Measurements from ENCODE around the gene PIEZO2.

PIEZO2 gene

DNA sequence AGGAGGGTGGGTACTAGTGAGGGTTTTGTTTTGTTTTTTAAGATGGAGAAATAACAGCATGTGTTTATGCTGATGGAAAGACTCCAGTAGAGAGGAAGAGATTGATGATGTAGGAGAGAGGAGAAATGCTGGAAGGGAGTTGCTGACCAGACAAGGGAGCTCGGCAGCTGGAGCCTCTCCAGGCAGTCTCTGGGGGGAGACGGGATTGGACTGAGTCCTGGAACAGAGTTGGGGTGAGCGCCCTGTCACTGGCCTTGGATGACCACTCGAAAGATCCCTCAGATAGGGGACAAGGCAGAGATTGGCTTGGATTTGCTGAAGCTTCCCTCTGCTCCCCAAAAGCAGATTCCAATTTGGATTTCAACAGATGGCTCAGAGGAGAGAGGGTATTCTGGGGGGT lies 425.9 kb downstream of the PIEZO2 start:
- DNase-seq: no peak

DNA sequence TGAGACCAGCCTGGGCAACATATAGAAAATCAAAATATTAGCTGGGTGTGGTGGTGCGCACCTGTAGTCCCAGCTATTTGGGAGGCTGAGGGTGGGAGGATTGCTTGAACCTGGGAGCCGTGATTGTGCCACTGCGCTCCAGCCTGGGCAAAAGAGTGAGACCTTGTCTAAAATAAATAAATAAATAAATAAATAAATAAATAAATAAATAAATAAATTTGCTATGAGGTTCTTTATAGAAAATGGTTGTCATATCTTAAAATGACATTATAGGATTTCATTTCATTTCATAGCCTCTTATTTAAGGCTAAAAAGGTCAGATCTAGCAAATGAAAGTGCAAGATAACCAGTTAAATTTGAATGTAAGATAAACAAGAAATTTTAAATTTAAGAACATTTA lies 430.6 kb downstream of the PIEZO2 start:
- DNase-seq: no peak

DNA sequence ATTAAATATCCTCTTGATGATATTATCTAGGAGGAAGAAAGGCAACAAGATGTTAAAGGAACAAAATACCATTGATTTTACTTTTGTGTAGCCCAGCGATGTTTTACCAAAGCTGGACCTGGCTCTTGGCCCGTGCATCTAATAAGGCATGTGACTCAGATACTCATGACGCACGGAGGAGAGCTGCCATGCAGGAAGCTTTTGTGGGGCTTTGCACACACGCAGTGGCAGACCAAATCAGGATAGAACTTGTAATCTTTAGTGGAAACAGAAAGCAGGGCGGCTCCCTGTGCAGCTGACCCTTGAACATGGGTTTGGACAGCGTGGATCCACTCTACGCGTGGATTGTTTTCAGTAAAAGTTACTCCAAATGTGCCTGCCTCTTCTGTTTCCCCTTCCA lies 433.6 kb downstream of the PIEZO2 start:
- no peak for DNase-seq

DNA sequence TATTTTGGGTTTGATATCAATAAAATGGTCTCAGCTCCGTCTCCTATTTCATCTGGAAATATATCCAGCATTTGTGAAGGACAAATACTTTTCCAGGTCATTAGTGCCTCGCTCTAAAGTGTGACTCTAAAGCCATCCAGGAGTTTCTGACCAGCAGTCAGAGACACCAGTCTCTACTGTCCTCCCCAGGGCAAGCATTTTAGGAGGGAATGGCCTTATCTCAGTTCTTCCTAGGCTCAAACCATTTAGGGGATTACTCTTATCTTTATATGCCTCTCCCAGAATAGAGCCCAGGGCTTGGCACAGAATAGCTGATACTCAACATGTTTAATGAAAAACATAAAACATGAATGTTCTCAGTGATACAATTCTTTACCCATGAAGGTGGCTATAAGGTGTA lies 436.0 kb downstream of the PIEZO2 start:
- DNase-seq: no peak

DNA sequence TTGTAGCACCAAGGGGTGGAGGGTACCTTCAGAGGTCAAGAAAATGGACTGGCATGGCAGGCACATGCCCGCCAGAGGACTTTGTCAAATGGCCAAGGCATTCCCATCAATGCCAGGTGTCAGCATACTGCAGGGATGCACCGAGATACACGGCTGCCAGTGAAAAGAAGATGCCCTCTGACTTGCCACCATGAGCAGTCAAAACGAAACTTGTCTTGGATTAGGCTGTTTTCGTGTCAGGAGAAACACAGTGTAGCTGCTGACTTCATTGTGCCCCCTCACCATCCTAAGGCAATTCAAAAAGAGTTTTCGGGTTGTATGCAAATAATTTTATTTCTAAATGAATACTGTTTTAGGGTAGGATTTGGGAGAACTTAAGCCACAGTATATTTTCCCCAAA lies 442.1 kb downstream of the PIEZO2 start:
- DNase-seq: no peak

DNA sequence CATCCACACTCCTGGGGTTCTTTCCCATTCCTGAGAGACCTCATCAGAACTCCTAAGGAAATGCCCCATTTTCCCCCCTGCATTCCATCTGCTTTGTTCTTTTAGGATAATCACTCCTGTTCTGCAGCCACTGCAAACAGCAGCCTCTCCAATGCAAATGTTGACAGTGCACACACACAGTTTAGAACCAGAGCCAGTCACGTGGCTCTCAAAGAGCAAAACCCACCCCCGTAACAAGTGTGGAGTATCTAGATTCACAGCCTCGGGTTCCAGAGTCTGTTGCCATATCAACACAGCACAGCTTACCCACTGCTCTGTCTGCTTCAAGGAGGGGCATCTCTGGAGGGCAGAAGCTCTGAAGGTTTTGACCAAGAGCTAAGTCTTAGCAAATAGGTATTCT lies 443.6 kb downstream of the PIEZO2 start:
- DNase-seq: peak; percentile 37

DNA sequence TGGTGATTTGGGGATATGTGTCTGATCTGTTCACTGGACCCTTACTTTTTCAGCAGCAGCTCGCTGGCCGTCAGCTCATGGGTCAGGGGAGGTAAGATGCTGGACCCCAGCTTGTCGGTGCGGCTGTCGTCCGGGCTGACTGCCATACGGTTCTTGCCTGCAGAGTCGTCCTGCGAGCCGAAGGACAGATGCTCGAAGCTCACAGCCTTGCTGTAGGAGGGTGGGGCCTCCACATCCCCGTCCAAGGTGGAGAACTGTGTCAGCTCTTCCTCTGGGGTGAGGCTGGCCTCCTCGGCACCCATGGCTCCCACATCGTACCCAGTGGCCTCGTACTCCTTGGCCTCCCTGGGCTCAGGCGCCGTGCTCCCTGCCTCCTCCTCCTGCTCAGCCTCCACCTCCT lies 444.1 kb downstream of the PIEZO2 start:
- DNase-seq: no peak

DNA sequence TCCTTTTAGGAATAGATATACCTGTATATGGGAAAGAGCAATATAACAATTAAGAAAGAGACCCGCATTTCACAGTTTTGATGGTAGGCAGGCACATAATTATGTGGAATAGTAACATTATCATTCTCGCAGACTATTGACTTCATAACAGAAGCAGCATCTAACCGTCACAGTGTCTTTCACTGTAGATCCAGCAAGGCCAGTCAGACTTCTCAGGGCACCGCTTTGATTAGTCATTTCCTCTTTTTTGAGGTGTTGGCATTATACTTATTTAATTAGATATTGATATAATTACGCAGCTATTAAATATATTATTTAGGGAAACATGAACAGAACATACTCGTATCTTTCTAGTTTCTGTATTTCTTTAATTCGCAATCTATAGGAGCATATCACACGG lies 447.2 kb downstream of the PIEZO2 start:
- DNase-seq: no peak

DNA sequence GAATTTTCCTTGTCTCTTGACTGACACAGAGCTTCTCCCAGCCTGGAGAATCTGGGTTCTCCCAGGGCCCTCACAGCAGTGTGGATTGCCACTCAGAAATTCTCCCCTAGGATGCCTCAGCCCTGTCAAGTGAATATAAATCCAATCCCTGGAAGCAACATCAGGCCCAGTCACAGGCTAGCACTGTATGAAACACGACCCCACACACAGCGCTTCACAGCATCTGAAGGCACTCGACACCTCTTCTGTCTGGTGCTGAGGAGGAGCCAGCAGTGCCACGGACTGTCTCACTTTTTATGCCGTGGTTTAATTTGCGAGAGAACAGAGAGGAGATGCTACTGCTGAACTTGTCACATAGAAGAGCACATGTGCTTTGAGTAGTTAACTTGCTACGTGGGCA lies 459.0 kb downstream of the PIEZO2 start:
- DNase-seq: no peak

DNA sequence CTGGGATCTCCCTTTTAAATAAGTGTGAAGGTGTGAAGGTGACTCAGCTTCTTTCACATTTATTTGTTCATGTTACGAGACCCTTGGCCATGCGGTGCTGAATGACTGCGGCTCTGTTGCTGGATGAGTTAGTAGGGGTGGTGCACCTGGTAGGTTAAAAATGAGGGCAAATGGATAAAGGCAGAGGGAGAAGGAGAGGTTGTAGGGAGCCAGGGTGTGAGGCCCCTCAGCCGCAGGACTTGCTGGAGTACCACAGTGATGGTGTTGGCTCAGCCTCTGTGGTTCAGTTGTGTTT lies 459.4 kb downstream of the PIEZO2 start:
- no peak for DNase-seq

DNA sequence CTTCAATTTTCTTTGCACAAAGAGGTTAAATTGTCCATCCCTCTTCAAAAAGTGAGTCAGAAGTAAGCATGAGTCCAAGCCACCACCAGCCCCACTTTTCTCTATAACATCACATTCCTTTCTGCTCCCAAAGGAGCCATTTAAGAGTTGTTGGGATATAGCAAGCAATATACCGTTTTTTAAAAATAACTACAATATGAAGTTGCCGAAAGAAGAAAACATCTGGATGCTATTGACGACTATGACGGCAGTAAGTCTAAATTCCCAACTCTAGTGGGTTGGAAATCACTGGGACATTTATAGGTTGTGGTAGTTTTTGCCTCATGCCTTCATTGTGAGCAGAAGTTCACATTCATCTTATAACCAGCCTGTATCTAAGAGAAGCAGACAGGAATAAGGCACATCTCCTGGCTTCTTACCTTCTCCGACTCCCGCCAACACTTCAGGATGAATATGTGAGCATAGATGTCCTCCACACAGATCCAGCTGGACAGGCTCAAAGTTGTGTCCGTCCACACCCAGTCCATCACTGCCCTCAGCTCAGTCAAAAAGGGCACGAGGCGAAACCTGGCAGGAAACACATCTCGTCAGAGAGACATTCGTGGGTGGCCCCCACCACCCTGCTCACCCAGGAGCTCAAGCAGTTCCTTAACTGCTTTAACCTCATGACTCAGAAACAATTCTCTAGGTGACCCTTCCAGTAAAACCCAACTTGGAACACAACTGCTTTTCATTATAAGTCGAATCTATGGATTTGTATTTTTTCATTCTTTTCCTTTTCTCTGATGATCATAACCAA lies 459.9 kb downstream of the PIEZO2 start:
- DNase-seq: no peak

DNA sequence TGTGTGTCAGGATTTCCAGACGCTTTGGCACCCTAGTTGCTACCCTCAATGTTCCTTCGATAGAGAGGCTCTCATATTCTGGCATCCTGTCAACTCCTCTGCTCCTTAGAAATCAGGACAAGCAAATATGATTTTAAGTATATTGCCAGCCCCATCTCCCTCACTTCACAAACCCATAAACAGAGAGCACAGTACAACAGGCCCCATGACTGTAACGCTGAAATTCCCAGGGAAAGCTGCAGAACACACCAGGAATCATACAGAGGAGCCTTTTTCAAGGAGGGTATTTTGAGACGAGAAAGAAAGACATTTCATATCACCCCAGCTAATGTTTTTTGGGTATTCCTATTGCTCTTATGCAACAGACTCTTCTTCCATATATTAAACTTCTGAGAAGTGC lies 460.6 kb downstream of the PIEZO2 start:
- no peak for DNase-seq

DNA sequence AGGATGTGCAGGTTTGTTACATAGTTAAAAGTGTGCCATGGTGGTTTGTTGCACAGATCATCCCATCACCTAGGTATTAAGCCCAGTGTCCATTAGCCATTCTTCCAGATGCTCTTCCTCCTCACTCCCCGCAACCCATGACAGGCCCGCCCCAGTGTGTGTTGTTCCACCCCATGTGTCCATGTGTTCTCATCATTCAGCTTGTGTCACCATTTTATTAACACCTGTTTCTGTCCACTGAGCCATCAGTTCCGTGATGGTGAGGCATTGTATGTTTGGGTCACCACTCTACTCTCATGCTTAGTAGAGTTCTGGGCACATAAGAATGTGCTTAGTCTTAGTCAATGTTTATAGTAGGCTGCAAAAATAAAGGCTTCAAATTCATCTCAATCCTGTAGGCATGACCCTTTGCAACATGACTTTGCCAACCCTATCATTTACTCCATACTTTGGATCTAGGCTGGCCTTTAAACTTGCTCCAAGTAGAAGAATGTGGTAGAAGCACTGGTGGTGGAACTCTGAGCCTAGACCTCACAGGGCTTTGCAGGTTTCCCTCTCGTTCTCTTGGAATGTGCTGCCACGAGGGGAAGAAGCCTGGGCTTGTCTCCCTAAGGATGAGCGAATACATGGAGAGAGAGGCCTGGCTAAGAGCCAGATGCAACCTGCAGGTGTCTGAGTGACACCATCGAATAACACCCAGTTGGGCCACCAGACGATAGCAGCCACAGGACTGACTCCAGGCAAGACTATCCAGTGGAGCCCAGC lies 462.0 kb downstream of the PIEZO2 start:
- DNase-seq: no peak

DNA sequence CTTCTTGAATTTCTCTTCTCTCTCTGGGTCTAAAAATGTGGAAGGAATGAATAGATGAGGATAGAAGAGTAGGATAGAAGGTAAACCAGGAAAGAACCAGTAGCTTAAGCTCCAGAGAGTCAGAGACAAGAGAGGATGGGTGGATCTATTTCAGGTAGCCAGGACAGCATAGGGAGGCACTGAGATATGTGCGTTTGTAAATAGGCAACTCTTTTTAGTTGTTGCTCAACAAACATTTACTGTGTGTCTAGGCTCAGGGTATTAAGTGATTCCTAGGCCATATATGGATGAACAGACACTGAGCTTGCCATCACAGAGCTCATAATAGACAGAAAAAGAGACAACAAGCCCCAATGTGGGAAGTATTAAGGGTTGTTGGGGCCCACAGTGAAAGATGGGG lies 463.1 kb downstream of the PIEZO2 start:
- no peak for DNase-seq

DNA sequence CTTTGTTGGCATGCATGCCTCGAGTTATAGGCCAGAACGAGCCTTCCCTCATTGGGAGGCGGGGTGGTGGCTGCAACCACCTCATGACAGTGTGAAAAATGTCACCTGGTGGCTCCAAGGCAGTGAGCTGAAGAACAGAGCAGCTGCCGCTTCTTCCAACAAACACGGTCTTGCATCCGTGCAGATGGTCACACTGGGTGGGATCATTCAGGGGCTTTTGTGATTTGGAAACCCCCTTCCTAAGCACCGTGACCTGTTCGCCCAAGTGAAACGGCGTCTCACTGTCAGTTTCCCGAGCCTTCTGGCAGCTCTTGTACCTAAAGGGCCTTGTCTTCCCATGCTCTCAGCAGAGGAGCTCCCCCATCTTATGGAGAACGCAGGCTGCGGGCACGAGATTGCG lies 463.9 kb downstream of the PIEZO2 start:
- DNase-seq: no peak

DNA sequence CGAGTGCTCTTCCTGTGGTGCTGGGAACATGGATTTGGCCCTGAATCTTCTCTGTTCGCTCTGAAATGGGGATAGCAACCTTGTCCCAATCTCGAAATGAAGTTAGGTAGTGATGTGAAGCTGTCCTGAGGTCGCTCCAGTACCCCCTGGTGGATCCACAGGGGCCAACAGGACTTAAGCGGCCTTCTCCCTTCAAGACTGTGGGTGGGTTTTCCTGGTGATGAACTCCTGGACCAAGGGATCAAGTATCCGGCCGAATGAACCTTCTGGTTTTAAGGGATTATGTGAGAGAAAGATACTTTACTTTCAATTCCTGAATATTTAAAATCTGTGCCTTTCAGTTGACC lies 467.0 kb downstream of the PIEZO2 start:
- no peak for DNase-seq

DNA sequence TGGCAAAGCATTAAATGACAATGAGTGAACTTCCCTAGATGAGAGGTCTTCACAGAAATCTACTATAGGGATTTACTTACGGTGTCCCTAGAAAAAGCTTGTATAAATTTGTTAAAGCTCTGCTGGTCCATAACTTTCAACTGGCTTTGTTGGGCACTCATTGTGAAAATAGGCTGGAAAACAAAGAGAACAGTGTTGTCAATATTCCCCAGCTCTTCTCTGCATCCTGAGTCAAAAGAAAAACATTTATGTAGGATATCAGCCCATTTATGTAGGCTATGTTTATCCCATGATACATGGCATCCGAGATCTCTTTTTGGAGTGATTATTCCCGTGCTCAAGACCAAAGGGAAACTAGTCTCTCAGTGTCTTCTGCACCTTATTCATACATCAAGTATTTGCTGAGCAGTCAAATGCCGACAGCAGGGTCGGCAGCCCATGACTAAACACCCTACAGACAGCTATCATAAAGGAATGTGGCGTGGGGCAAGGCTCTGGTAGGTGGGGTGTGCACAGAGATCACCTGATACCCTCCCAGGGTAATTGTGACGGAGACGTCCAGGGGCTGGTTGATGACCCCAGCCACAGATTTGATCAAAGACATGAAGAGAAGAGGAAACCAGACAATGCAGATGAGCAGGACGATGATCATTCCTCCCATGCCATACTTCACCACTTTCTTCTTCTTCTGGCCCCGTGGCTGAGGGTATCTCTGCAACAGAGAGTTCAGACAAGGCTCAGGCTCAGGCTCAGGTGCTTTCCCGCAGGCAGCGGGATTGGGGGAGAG lies 467.6 kb downstream of the PIEZO2 start:
- no peak for DNase-seq

DNA sequence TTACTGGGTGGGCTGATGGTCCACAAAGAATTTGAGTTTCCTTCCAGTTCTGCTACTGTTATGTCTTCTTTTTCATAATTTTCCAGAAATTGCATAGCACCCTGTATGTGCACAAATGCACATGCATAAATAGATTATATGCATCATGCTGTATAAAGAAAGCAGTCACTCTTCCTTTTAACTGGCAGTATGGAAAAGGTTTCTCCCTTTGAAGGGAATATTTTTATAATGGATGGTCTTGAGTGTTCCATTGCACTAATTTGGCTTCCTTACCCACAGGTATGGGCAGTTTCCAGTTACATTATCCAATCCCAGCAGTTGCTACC lies 469.1 kb downstream of the PIEZO2 start:
- DNase-seq: no peak

DNA sequence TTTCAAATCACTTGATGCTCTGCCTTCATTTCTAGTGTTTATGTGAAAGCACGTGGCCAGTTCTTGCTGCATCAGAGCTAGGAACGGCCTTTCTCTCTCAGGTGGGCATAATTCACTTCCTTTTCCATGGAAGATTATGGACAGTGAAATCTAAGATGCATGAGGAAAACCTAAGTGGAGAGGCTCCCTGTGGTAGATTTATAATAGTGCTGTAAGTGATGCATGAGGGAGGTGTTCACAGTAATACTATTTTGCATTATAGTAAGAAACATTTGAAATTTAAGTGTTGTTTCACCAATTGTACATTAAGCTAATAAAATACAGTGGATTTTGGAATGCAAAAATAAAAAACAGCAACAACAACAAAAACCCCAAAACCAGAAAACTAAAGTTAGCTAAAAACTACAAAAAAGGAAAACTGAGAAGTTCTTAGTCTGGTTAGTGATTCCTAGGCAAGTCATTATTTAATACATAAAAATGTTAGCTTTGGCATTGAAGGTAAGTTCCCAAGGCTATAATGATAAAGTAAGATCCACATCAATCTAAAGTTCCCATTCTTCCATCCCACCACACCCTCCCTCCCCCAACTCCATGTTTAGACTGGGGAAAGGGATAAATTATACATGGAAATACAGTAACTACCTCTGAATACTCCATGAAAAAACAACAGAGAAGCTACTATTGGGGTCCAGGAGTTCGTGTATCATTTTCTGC lies 469.7 kb downstream of the PIEZO2 start:
- no peak for DNase-seq

DNA sequence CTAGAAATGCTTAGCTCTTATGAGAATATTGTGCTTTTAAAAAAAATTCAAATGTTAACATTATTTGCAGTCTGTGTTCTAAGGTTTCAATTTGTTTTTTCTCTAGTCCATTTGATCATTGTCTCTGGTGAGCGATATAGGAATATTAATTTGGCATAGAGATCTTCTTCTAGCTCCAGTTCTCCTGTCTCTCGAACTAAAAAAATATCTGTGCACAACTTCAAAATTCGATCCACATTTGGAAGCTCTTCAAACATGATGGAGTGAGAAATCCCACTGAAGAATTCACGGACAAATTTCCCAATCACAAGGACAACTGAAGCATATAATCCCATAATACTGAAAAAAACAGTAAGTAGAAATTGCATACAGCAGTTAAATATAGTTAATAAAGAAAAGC lies 477.9 kb downstream of the PIEZO2 start:
- DNase-seq: no peak

DNA sequence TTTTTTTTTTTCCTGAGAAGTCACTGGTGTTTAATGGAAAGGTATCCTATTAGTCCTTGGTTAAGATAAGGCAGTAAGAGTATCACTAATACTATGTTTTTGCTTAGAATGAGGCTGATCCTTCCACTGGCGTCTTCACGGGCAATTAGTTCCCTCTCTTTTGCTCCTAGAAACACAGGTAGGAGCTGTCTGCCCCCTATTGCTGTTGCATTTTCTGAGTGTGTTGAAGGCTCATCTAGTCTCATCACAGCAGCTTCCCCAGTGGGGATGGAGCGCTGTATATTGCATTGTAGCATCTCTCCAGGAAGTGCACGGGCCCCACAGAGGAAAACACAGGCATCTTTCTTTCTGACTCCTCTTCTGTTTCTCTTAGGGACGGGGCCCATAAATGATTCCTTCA lies 478.5 kb downstream of the PIEZO2 start:
- no peak for DNase-seq

DNA sequence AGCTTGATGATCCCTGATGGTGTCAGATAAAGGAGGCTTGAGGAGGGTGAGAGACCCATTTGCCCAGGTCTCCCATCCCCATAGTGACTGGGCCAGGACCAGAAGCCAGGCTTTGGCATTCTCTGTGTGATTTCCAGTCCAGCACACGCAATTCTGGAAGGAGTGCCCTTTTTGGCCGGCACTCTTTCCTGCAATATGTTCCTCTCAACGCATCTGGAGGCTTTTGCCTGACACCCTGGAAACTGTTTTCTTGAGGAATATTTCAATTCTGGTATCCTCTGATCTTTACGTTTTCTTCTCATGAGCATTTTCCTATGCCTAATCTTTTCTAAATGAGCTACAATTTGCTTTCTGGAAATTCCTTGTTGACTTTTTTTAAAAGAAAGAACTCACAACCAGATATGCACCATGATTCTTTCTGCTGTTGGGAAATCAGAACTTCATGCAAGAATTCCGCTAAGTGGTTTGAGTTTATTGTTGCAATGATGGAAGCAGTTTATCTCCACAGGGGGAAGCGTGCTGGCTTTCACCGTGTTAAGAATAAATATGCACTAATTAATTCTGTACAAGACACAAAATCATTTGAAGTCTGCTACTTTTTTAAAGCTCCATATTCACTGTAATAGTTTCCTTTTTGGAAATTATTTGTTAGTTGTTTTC lies 479.8 kb downstream of the PIEZO2 start:
- DNase-seq: no peak

DNA sequence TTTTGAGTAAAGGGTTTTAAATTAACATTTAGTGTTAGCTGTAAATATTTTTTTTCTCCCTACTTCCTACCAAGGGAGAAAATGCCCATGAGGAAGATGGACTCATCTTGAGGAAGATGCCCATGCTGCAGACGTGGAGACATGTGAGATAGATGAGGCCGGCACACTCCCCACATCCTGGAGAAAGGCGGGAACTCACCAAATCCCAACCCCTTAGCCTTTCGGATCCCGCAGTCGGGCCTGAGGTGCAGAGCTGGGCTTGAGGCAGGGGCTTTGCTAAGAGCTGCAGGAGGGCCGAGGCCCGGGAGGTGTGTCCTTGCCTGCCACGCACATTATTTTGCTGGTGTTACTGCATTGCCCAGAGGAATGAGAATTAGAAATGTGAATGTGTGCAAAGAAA lies 485.6 kb downstream of the PIEZO2 start:
- no peak for DNase-seq
